HepG2 (cell line): Measurements from ENCODE around the gene TREM1. TPM values are rescaled to one million over a fixed set of nuclear protein-coding genes. Genes with fewer than 3 reads are reported as not detected.

Source experiments
- CREBL2 ChIP-seq: sonication (generic); formaldehyde crosslinking; IDR thresholded peaks from 2 replicates; pipeline ENCODE4 v1.8.1; 2023; ENCODE audit warnings: missing genetic modification reagents, mild to moderate bottlenecking, borderline replicate concordance
- HINFP ChIP-seq: sonication (generic); formaldehyde crosslinking; IDR thresholded peaks from 2 replicates; pipeline ENCODE4 v1.4.0; 2020; ENCODE audit warnings: low read depth, mild to moderate bottlenecking, missing genetic modification reagents
- KDM1A ChIP-seq: IDR thresholded peaks from 2 replicates; pipeline ENCODE4 v1.6.1; 2016; ENCODE audit warnings: missing compliant biosample characterization
- MEF2D ChIP-seq: sonication (generic); formaldehyde crosslinking; IDR thresholded peaks from 2 replicates; pipeline ENCODE4 v1.5.1; 2020; ENCODE audit warnings: mild to moderate bottlenecking, missing genetic modification reagents
- SNAPC2 ChIP-seq: sonication (generic); formaldehyde crosslinking; IDR thresholded peaks from 2 replicates; pipeline ENCODE4 v1.8.1; 2022; ENCODE audit warnings: mild to moderate bottlenecking, missing genetic modification reagents
- SNRNP70 ChIP-seq: fragments of 200-400 bp; formaldehyde crosslinking; IDR thresholded peaks from 2 replicates; pipeline ENCODE4 v1.6.1; 2017; ENCODE audit warnings: mild to moderate bottlenecking, low read depth, low read length, moderate library complexity
- SRSF4 ChIP-seq: fragments of 200-400 bp; formaldehyde crosslinking; IDR thresholded peaks from one replicate; pipeline ENCODE4 v1.6.1; 2018; ENCODE audit warnings: mild to moderate bottlenecking, low read depth, low read length, moderate library complexity; ENCODE audit not compliant: poor library complexity, severe bottlenecking
- THAP11 ChIP-seq: IDR thresholded peaks from 2 replicates; pipeline ENCODE4 v1.6.1; 2016; ENCODE audit warnings: missing biosample characterization, missing genetic modification reagents
- UBTF ChIP-seq: sonication (generic); formaldehyde crosslinking; IDR thresholded peaks from 2 replicates; pipeline ENCODE4 v1.4.0; 2020; ENCODE audit warnings: mild to moderate bottlenecking, missing genetic modification reagents
- ZNF468 ChIP-seq: sonication (generic); formaldehyde crosslinking; IDR thresholded peaks from 2 replicates; pipeline ENCODE4 v1.8.0; 2022; ENCODE audit warnings: mild to moderate bottlenecking, moderate library complexity, missing genetic modification reagents
- ZNF616 ChIP-seq: sonication (generic); formaldehyde crosslinking; IDR thresholded peaks from 2 replicates; pipeline ENCODE4 v1.5.0; 2020; ENCODE audit warnings: low read depth, mild to moderate bottlenecking, missing genetic modification reagents
- polyA plus RNA-seq, 8 experiments: library from polyadenylated mRNA; depleted of rRNA in 3 of 8; stranded (reverse) in 7 of 8; unstranded in 1 of 8; fragments of >200 nt; fragmentation: Illumina TruSeq in 4 of 8; extraction: Trizol in 4 of 8; gene quantifications; 2 replicates each; pipeline versions ENCODE4 v1.2.1 to v1.2.3, GENCODE V29; 2011 to 2016; ENCODE audit warnings: low read depth in 4 of 8, missing spikeins in 1 of 8, mixed read lengths in 1 of 8; ENCODE audit not compliant: insufficient read depth in 1 of 8
- total RNA-seq, 5 experiments: library from RNA; depleted of rRNA; stranded (reverse); fragments of >200 nt; fragmentation: Illumina TruSeq; extraction: Trizol; gene quantifications; 2 replicates each; pipeline ENCODE4 v1.2.3, GENCODE V29; 2016; ENCODE audit warnings: low read depth in 1 of 5

Gene TREM1
- total and polyA plus RNA-seq, 2 of the 13 experiments (the other 11 are each of a cell fraction or from before 2014, with no cell fraction given): 0.49 TPM; not detected in 1

GRCh38 chr6:41236276-41236675 is 50.2 kb downstream of the TREM1 start (continued):
- TF ChIP-seq UBTF (CRISPR knock-in tag): no peak
- no peak for TF ChIP-seq MEF2D (CRISPR knock-in tag)
- no peak for TF ChIP-seq THAP11
- TF ChIP-seq SNAPC2 (CRISPR knock-in tag): no peak
- TF ChIP-seq SNRNP70: no peak
- no peak for TF ChIP-seq ZNF616
- TF ChIP-seq ZNF468 (CRISPR knock-in tag): no peak
- no peak for TF ChIP-seq SRSF4
- TF ChIP-seq CREBL2 (CRISPR knock-in tag): no peak
- no peak for TF ChIP-seq HINFP (CRISPR knock-in tag)
- TF ChIP-seq KDM1A: no peak
